ENCODE results near the gene CHD5. TPM values are rescaled to one million over a fixed set of nuclear protein-coding genes. Genes with fewer than 3 reads are reported as not detected.

The CHD5 gene
- total RNA-seq, 1 experiment from 2014 or later: 6.1 TPM

DNA sequence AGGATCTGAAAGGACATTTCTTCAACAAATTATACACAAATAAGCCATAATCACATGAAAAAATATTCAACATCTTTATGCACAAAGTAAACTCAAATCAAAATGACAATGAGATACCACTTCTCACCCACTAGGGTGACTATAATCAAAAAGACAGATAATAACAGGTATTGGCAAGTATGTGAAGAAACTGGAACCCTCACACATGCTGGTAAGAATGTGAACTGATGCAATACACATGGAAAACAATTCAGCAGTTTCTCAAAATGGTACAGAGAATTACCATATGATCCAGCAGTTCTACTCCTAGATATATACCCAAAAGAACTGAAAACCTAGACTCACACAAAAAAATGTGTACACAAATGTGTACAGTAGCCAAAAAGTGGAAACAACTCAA is 62.5 kb downstream of the CHD5 start:
- BruUV-seq (replicated peaks): no TSS peak
- Histone ChIP-seq H3K4me1 (ENCODE audit: control insufficient read depth in 1 of 2, insufficient read depth in 2 of 2, low read length in 2 of 2) (no peaks in the 10 kb centered on the region), H3K9ac (ENCODE audit: low read length) (no peak overlapping the region), H2AFZ (ENCODE audit: low read depth, low read length, poor library complexity, severe bottlenecking) (no peak overlapping the region), H3K36me3 (ENCODE audit: control insufficient read depth in 1 of 2, insufficient read depth in 2 of 2, low read length in 2 of 2) (no peaks in the 10 kb centered on the region), H3K79me2 (ENCODE audit: insufficient read depth, low read length) (no peaks in the 10 kb centered on the region), H3K4me3 (replicated peaks in 1 of 2; ENCODE audit: low read depth in 1 of 2, low read length in 2 of 2) (no peak overlapping the region), H3K4me2 (ENCODE audit: low read length) (no peak overlapping the region), H3K27me3 (ENCODE audit: insufficient read depth, low read length) (no peaks in the 10 kb centered on the region), H3K27ac (ENCODE audit: low read depth, low read length) (no peak overlapping the region), H4K20me1 (ENCODE audit: insufficient read depth) (no peaks in the 10 kb centered on the region), H3K9me3 (ENCODE audit: control insufficient read depth in 1 of 2, insufficient read depth in 1 of 2, low read depth in 1 of 2, low read length in 2 of 2) (peaks cover 0 to 6% of the 10 kb centered on the region in 2 experiments; a peak in 1 of 4 replicates), H3K9me2 (ENCODE audit: insufficient read depth) (no peaks in the 10 kb centered on the region)
- ChIA-PET RAD21 (ENCODE audit: low non-redundant PET in 1 of 2, low total read pairs in 2 of 2, uncharacterized antibody in 2 of 2, unreplicated experiment in 2 of 2) (no interaction called here), POLR2A (no interaction called here), CTCF (no interaction called here)
- DNase-seq (ENCODE audit: low read depth, low spot score) (no peak), ATAC-seq (no peak)
- TF ChIP-seq ZNF274 (IDR thresholded peaks at IDR 0.05; ENCODE audit: low read depth, low read length): no peak
- no peak for TF ChIP-seq SRF (IDR thresholded peaks at IDR 0.05; ENCODE audit: low read depth)
- TF ChIP-seq, protein P1, sequence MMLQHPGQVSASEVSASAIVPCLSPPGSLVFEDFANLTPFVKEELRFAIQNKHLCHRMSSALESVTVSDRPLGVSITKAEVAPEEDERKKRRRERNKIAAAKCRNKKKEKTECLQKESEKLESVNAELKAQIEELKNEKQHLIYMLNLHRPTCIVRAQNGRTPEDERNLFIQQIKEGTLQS (IDR thresholded peaks at IDR 0.05): no peak
- no peak for TF ChIP-seq JUND (IDR thresholded peaks at IDR 0.05)
- TF ChIP-seq SP1 (IDR thresholded peaks at IDR 0.05; ENCODE audit: low read depth): no peak
- no peak for TF ChIP-seq ELF1 (IDR thresholded peaks at IDR 0.05; ENCODE audit: borderline replicate concordance, low read depth)
- TF ChIP-seq, protein P2, sequence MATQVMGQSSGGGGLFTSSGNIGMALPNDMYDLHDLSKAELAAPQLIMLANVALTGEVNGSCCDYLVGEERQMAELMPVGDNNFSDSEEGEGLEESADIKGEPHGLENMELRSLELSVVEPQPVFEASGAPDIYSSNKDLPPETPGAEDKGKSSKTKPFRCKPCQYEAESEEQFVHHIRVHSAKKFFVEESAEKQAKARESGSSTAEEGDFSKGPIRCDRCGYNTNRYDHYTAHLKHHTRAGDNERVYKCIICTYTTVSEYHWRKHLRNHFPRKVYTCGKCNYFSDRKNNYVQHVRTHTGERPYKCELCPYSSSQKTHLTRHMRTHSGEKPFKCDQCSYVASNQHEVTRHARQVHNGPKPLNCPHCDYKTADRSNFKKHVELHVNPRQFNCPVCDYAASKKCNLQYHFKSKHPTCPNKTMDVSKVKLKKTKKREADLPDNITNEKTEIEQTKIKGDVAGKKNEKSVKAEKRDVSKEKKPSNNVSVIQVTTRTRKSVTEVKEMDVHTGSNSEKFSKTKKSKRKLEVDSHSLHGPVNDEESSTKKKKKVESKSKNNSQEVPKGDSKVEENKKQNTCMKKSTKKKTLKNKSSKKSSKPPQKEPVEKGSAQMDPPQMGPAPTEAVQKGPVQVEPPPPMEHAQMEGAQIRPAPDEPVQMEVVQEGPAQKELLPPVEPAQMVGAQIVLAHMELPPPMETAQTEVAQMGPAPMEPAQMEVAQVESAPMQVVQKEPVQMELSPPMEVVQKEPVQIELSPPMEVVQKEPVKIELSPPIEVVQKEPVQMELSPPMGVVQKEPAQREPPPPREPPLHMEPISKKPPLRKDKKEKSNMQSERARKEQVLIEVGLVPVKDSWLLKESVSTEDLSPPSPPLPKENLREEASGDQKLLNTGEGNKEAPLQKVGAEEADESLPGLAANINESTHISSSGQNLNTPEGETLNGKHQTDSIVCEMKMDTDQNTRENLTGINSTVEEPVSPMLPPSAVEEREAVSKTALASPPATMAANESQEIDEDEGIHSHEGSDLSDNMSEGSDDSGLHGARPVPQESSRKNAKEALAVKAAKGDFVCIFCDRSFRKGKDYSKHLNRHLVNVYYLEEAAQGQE (IDR thresholded peaks at IDR 0.05; ENCODE audit: low read depth): no peak
- TF ChIP-seq EZH2phosphoT487 (IDR thresholded peaks at IDR 0.05; ENCODE audit: borderline replicate concordance): no peak
- TF ChIP-seq, protein P3, sequence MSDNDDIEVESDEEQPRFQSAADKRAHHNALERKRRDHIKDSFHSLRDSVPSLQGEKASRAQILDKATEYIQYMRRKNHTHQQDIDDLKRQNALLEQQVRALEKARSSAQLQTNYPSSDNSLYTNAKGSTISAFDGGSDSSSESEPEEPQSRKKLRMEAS (IDR thresholded peaks at IDR 0.05): no peak
- no peak for TF ChIP-seq YY1 (IDR thresholded peaks at IDR 0.05; ENCODE audit: extremely low read depth, insufficient replicate concordance, low read depth, low read length)
- TF ChIP-seq POLR2AphosphoS5 (IDR thresholded peaks at IDR 0.05; ENCODE audit: low read depth, low read length): no peak
- no peak for TF ChIP-seq SIN3A (IDR thresholded peaks at IDR 0.05; ENCODE audit: low read depth)
- no peak for TF ChIP-seq EZH2 (IDR thresholded peaks at IDR 0.05)
- TF ChIP-seq ZFX (IDR thresholded peaks at IDR 0.05): no peak
- no peak for TF ChIP-seq TCF7L2 (IDR thresholded peaks at IDR 0.05; ENCODE audit: borderline replicate concordance, extremely low read depth, insufficient read depth, insufficient read length)
- TF ChIP-seq FOSL1 (IDR thresholded peaks at IDR 0.05; ENCODE audit: low read depth): no peak
- no peak for TF ChIP-seq CEBPB (IDR thresholded peaks at IDR 0.05; ENCODE audit: low read depth)
- TF ChIP-seq EGR1 (IDR thresholded peaks at IDR 0.05; ENCODE audit: low read depth): no peak
- intact Hi-C loops (cut with micrococcal nuclease): no loop called here
